IgD-negative memory B cell (primary cell): Measurements from ENCODE around the gene CDKN2B-AS1. TPM values are rescaled to one million over a fixed set of nuclear protein-coding genes. Genes with fewer than 3 reads are reported as not detected.
"Not testable (repeated sequence)": the region's sequence is repeated elsewhere in the genome, so short reads cannot be mapped to it uniquely, and the experiment has no call there.

ENCODE experiments used
- H3K27ac Mint-ChIP-seq, 3 donors: one replicate each; pipeline ENCODE4 v1.8.0; 2020 to 2022; ENCODE audit warnings: mild to moderate bottlenecking in 3 of 3, mixed read lengths in 3 of 3, moderate library complexity in 1 of 3
- H3K27me3 Mint-ChIP-seq: one replicate; pipeline ENCODE4 v1.8.0; 2021; ENCODE audit warnings: mixed read lengths
- H3K36me3 Mint-ChIP-seq: one replicate; pipeline ENCODE4 v1.8.0; 2020; ENCODE audit warnings: mild to moderate bottlenecking, mixed read lengths
- H3K4me1 Mint-ChIP-seq, 3 donors: one replicate each; pipeline ENCODE4 v1.8.0; 2020 to 2022; ENCODE audit warnings: mixed read lengths in 3 of 3, mild to moderate bottlenecking in 1 of 3
- H3K4me3 Mint-ChIP-seq, 4 donors: one replicate each; pipeline ENCODE4 v1.8.0; 2020 to 2022; ENCODE audit warnings: mild to moderate bottlenecking in 4 of 4, mixed read lengths in 4 of 4, moderate library complexity in 3 of 4
- H3K9me3 Mint-ChIP-seq, 3 donors: one replicate each; pipeline ENCODE4 v1.8.0; 2020 to 2021; ENCODE audit warnings: mixed read lengths in 3 of 3, mild to moderate bottlenecking in 1 of 3
- polyA plus RNA-seq: library from polyadenylated mRNA; unstranded; fragments of 300-500 nt; fragmentation: Illumina TruSeq; gene quantifications from one replicate; pipeline ENCODE4 v1.2.3, GENCODE V29; 2021

The CDKN2B-AS1 gene
- not detected for polyA plus RNA-seq

DNA sequence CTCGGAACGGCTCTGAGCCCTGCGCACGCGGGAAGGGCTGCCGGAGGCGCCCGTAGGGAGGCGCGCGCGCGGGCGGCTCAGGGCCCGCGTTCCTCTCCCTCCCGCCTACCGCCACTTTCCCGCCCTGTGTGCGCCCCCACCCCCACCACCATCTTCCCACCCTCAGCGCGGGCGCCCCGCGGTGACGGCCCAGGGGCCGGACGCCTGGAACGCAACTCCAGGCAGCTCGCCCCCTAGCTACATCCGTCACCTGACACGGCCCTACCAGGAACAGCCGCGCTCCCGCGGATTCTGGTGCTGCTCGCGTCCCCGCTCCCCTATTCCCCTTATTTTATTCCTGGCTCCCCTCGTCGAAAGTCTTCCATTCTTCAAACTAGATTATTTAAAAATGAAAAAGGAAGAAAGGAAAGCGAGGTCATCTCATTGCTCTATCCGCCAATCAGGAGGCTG is at the start of gene CDKN2B-AS1:
Gene CDKN2B-AS1 (plus strand): TSS at position 236 of the 450 bp plus-strand sequence.
- Mint-ChIP-seq H3K27me3 (peaks cover 8% of the 10 kb centered on the region), H3K27ac (peak within 1 kb of the TSS; percentile 93 to 98 (median 97)), H3K4me3 (peak within 1 kb of the TSS; percentile 96 to 100 (median 100)), H3K4me1 (peaks cover 11 to 16% (median 15%) of the 10 kb centered on the region in 3 donors), H3K36me3 (peaks cover 2% of the 10 kb centered on the region), H3K9me3 (peaks cover 0 to 2% (median 0%) of the 10 kb centered on the region in 3 donors)

GRCh38 chr9:21945606-21946005 is 49.0 kb upstream of the CDKN2B-AS1 start:
- Mint-ChIP-seq H3K27ac (no peak overlapping the region), H3K4me1 (no peaks in the 10 kb centered on the region), H3K9me3 (no peaks in the 10 kb centered on the region), H3K36me3 (peaks cover 1% of the 10 kb centered on the region), H3K4me3 (no peak overlapping the region), H3K27me3 (peaks cover 3% of the 10 kb centered on the region)

GRCh38 chr9:21958833-21959232 is 35.8 kb upstream of the CDKN2B-AS1 start:
- peaks cover 0 to 3% (median 0%) of the 10 kb centered on the region in 3 donors for H3K4me1 Mint-ChIP-seq
- H3K9me3 Mint-ChIP-seq: peaks cover 0 to 9% (median 6%) of the 10 kb centered on the region in 3 donors
- H3K36me3 Mint-ChIP-seq: no peaks in the 10 kb centered on the region
- H3K27me3 Mint-ChIP-seq: peaks cover 22% of the 10 kb centered on the region
- no peak overlapping the region for H3K4me3 Mint-ChIP-seq
- no peak overlapping the region for H3K27ac Mint-ChIP-seq

- H3K36me3 Mint-ChIP-seq, H3K4me3 Mint-ChIP-seq, H3K27ac Mint-ChIP-seq, H3K4me1 Mint-ChIP-seq, H3K9me3 Mint-ChIP-seq: not testable (repeated sequence)
- H3K27me3 Mint-ChIP-seq: peaks cover 24% of the 10 kb centered on the region
Observed at GRCh38 chr9:21959268-21959667, 35.3 kb upstream of the CDKN2B-AS1 start.

DNA sequence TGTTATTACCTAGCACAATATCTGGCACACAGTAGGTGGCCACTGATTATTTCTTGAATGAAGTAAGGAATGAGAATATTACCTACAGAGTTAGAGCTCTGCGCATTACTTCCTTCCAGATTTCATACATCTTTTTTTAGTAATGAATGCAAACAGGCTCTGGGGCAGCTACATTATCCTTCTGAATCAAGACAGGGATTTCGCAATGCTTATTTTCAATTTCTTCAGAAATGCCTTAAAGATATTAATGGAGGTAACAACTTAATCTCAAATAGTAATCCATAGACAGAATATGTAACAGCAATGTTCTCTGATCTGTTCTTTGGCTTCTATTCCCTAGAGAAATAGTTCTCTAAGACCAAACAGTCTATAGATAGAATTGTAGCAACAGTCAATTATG is 33.0 kb upstream of the CDKN2B-AS1 start:
- peaks cover 46% of the 10 kb centered on the region for H3K27me3 Mint-ChIP-seq
- peaks cover 0 to 12% (median 6%) of the 10 kb centered on the region in 3 donors for H3K9me3 Mint-ChIP-seq
- peak overlapping the region in 1 of 4 donors; percentile 20 for H3K4me3 Mint-ChIP-seq
- peaks cover 6 to 13% (median 10%) of the 10 kb centered on the region in 3 donors for H3K4me1 Mint-ChIP-seq
- H3K36me3 Mint-ChIP-seq: no peaks in the 10 kb centered on the region
- H3K27ac Mint-ChIP-seq: no peak overlapping the region

- Mint-ChIP-seq H3K27ac (peak overlapping the region; percentile 67 to 95 (median 93)), H3K36me3 (no peaks in the 10 kb centered on the region), H3K4me3 (peak overlapping the region; percentile 65 to 88 (median 76)), H3K27me3 (peaks cover 74% of the 10 kb centered on the region), H3K9me3 (peaks cover 7 to 27% (median 10%) of the 10 kb centered on the region in 3 donors), H3K4me1 (peaks cover 9 to 19% (median 10%) of the 10 kb centered on the region in 3 donors)
Observed at GRCh38 chr9:21964925-21965385, 29.6 kb upstream of the CDKN2B-AS1 start.

DNA sequence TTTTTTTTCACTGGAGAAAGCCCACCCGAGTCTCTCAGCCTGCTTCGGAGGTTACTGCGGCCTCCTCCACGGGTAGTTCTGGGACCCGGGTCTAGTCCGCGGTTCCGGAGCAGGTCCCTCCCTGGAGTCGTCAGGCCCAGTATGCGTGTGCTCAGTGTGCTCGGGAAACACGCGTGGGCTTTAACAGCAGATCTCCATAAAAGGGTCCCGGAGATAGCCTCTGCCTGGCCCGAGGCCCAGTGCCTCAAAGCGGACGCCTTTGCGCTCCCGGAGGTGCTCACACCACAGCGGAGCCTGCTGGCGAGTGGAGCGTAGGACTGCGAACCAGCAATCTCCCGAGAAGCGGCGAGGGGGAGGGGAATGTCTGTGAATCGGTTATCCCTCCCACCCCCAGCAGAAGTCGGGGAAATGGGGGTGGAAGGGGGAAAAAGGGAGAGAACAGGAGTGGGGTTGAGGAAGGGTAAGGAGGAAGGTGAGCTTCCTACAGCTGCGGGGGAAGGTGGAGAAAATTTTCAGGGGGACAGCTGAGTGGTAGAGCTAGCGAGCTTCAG is 29.1 kb upstream of the CDKN2B-AS1 start:
- H3K36me3 Mint-ChIP-seq: no peaks in the 10 kb centered on the region
- H3K4me3 Mint-ChIP-seq: peak overlapping the region; percentile 65 to 88 (median 76)

DNA sequence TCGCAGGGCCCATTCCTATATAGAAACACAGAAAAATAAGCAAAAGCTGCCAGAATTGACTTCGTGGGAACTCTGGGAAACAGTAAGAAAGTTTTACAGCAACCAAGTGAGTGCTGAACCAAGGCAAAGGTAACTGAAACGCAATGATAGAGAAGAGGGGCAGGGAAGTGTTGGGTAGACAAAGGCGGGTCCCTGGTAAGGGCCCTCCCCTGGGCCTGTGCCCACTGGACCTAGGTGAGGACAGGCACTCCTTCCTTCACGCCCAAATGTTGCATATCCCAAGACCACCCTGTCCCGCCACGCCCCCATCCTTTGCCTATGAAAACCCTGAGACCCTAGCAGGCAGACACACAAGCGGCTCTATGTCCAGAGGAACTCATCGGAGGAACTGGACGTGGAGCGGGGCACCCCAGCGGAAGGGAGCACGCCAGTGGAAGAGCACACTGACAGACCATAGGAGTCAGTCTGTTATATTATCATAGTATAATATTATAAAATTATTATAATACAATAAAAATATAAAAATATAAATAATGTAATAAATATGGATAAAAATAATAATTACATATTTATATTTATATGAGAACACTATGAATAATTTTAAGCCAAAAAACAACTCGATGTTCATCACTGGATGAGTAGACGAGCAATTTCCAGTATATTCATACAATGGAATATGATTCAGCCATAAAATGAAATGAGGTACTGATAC is 28.3 kb upstream of the CDKN2B-AS1 start:
- no peaks in the 10 kb centered on the region for H3K36me3 Mint-ChIP-seq
- peaks cover 10 to 29% (median 11%) of the 10 kb centered on the region in 3 donors for H3K9me3 Mint-ChIP-seq
- H3K4me3 Mint-ChIP-seq: peak overlapping the region in 2 of 4 donors; percentile 83 to 88
- peak overlapping the region; percentile 86 to 95 (median 93) for H3K27ac Mint-ChIP-seq
- peaks cover 10 to 21% (median 13%) of the 10 kb centered on the region in 3 donors for H3K4me1 Mint-ChIP-seq
- H3K27me3 Mint-ChIP-seq: peaks cover 84% of the 10 kb centered on the region

More for the DNA sequence above, 29.1 kb upstream of the CDKN2B-AS1 start:
- Mint-ChIP-seq H3K9me3 (peaks cover 10 to 27% (median 11%) of the 10 kb centered on the region in 3 donors), H3K27ac (peak overlapping the region; percentile 67 to 95 (median 93)), H3K4me1 (peaks cover 10 to 21% (median 11%) of the 10 kb centered on the region in 3 donors), H3K27me3 (peaks cover 79% of the 10 kb centered on the region)

- Mint-ChIP-seq H3K4me1 (peaks cover 10 to 21% (median 13%) of the 10 kb centered on the region in 3 donors), H3K36me3 (no peaks in the 10 kb centered on the region), H3K27ac (peak overlapping the region; percentile 86 to 95 (median 93)), H3K4me3 (peak overlapping the region in 2 of 4 donors; percentile 54 to 82), H3K9me3 (peaks cover 9 to 35% (median 11%) of the 10 kb centered on the region in 3 donors), H3K27me3 (peaks cover 88% of the 10 kb centered on the region)
Observed at GRCh38 chr9:21967169-21967568, 27.4 kb upstream of the CDKN2B-AS1 start.

GRCh38 chr9:21967702-21968101 is 26.9 kb upstream of the CDKN2B-AS1 start:
- peaks cover 89% of the 10 kb centered on the region for H3K27me3 Mint-ChIP-seq
- peak overlapping the region in 2 of 4 donors; percentile 60 to 82 for H3K4me3 Mint-ChIP-seq
- H3K9me3 Mint-ChIP-seq: peaks cover 6 to 34% (median 11%) of the 10 kb centered on the region in 3 donors
- H3K36me3 Mint-ChIP-seq: no peaks in the 10 kb centered on the region
- peak overlapping the region; percentile 86 to 95 (median 93) for H3K27ac Mint-ChIP-seq
- peaks cover 10 to 21% (median 13%) of the 10 kb centered on the region in 3 donors for H3K4me1 Mint-ChIP-seq

- Mint-ChIP-seq H3K4me1 (peaks cover 12 to 24% (median 16%) of the 10 kb centered on the region in 3 donors), H3K9me3 (peaks cover 4 to 34% (median 14%) of the 10 kb centered on the region in 3 donors), H3K27me3 (peaks cover 85% of the 10 kb centered on the region), H3K27ac (peak overlapping the region; percentile 90 to 95 (median 93)), H3K36me3 (peaks cover 2% of the 10 kb centered on the region), H3K4me3 (peak overlapping the region; percentile 3 to 82 (median 65))
Observed at GRCh38 chr9:21968331-21969010, 26.1 kb upstream of the CDKN2B-AS1 start.

GRCh38 chr9:21969011-21969940 is 25.3 kb upstream of the CDKN2B-AS1 start:
- H3K36me3 Mint-ChIP-seq: peaks cover 2% of the 10 kb centered on the region
- H3K9me3 Mint-ChIP-seq: peaks cover 4 to 32% (median 14%) of the 10 kb centered on the region in 3 donors
- H3K27me3 Mint-ChIP-seq: peaks cover 84% of the 10 kb centered on the region
- H3K4me3 Mint-ChIP-seq: peak overlapping the region in 3 of 4 donors; percentile 61 to 82 (median 81)
- peak overlapping the region; percentile 90 to 95 (median 93) for H3K27ac Mint-ChIP-seq
- peaks cover 13 to 29% (median 18%) of the 10 kb centered on the region in 3 donors for H3K4me1 Mint-ChIP-seq

DNA sequence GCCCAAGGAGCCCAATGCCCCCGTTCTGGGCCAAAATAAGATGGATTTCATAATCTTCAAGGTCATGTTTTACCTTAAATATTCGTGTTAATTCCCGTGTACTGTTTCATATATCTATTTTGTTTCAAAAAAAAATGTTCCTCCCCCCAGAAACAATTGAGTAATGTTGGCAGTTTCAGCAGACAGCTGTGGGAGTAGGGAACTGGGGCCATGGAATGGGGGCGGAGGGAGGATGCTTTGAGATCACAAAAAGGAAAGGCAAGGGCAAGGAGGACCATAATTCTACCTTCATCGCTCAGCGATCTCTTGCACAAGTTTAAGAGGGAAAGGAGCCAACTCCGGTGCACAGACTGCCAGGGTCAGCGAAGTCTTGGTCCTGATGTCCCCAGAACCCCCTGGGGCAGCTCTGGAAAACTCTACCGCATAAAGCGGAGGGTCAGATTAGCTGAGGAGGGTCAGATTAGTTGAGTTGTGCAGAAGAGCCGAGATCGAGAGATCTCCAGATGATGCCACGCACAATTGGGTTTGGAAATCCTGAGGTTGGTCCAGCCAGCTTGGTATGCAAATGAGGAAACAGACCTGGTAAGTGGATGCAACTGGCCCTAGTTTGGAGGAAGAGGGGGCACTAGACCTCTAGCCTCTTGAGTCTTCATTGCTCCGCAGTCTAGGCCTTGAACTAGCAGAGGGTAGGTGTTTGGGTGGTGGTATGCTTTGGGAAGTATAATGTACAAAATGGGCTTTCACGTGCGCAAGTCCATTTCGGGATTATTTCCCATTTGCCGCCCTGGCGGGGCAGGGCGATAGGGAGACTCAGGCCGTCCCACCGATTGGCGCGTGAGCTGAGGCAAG is 24.4 kb upstream of the CDKN2B-AS1 start:
- H3K9me3 Mint-ChIP-seq: peaks cover 4 to 37% (median 14%) of the 10 kb centered on the region in 3 donors
- peaks cover 2% of the 10 kb centered on the region for H3K36me3 Mint-ChIP-seq
- H3K27ac Mint-ChIP-seq: peak overlapping the region; percentile 60 to 94 (median 93)
- peaks cover 20 to 32% (median 22%) of the 10 kb centered on the region in 3 donors for H3K4me1 Mint-ChIP-seq
- peak overlapping the region in 3 of 4 donors; percentile 49 to 82 (median 81) for H3K4me3 Mint-ChIP-seq
- peaks cover 82% of the 10 kb centered on the region for H3K27me3 Mint-ChIP-seq
